Loucy (cell line): ENCODE measurements around the gene APMAP.

Source experiments
- H2AFZ ChIP-seq: fragments of 200-600 bp; sonication (generic); 2 replicates; pipeline ENCODE4 v1.6.0; 2016; ENCODE audit warnings: antibody characterized with exemption, mild to moderate bottlenecking, low read length, moderate library complexity
- H3F3A ChIP-seq: fragments of 200-600 bp; 2 replicates; pipeline ENCODE4 v1.6.0; 2016; ENCODE audit warnings: antibody characterized with exemption, low read depth, mild to moderate bottlenecking
- H3K27me3 ChIP-seq: fragments of 200-600 bp; sonication (generic); 2 replicates; pipeline ENCODE4 v1.6.1; 2014; ENCODE audit warnings: low read length, mild to moderate bottlenecking; ENCODE audit not compliant: insufficient read depth, poor library complexity, severe bottlenecking
- H3K36me3 ChIP-seq: fragments of 200-600 bp; sonication (generic); 2 replicates; pipeline ENCODE4 v1.6.1; 2016; ENCODE audit warnings: low read length; ENCODE audit not compliant: insufficient read depth
- H3K4me1 ChIP-seq: fragments of 200-600 bp; sonication (generic); 2 replicates; pipeline ENCODE4 v1.5.1; 2014; ENCODE audit warnings: low read length, mild to moderate bottlenecking; ENCODE audit not compliant: insufficient read depth, poor library complexity, severe bottlenecking
- H3K4me2 ChIP-seq: fragments of 200-600 bp; sonication (generic); 2 replicates; pipeline ENCODE4 v1.6.0; 2014; ENCODE audit warnings: antibody characterized with exemption, low read length, low read depth, mild to moderate bottlenecking; ENCODE audit not compliant: poor library complexity, severe bottlenecking
- H3K4me3 ChIP-seq: fragments of 200-600 bp; sonication (generic); 2 replicates; pipeline ENCODE4 v1.5.1; 2014; ENCODE audit warnings: low read length, mild to moderate bottlenecking, mixed read lengths; ENCODE audit not compliant: poor library complexity, severe bottlenecking
- H3K79me2 ChIP-seq: fragments of 200-600 bp; sonication (generic); 2 replicates; pipeline ENCODE4 v1.6.1; 2014; ENCODE audit warnings: low read length; ENCODE audit not compliant: insufficient read depth
- H3K9ac ChIP-seq: fragments of 200-600 bp; sonication (generic); 2 replicates; pipeline ENCODE4 v1.6.0; 2014; ENCODE audit warnings: mild to moderate bottlenecking, low read depth, low read length, moderate library complexity; ENCODE audit not compliant: poor library complexity, severe bottlenecking
- H3K9me2 ChIP-seq: fragments of 200-600 bp; sonication (generic); replicated peaks from 2 replicates; pipeline ENCODE4 v1.6.1; 2016; ENCODE audit warnings: low read depth, low read length, mixed read lengths
- H3K9me3 ChIP-seq: fragments of 200-600 bp; sonication (generic); 2 replicates; pipeline ENCODE4 v1.6.1; 2014; ENCODE audit warnings: mild to moderate bottlenecking, antibody characterized with exemption, low read length, low read depth; ENCODE audit not compliant: insufficient read depth
- H4K20me1 ChIP-seq: fragments of 200-600 bp; sonication (generic); 2 replicates; pipeline ENCODE4 v1.6.0; 2014; ENCODE audit warnings: antibody characterized with exemption, low read length, mild to moderate bottlenecking; ENCODE audit not compliant: insufficient read depth, poor library complexity, severe bottlenecking
- CTCF ChIP-seq: fragments of 200-600 bp; sonication (generic); conservative IDR thresholded peaks from 2 replicates; pipeline ENCODE4 v1.5.1; 2014; ENCODE audit warnings: mild to moderate bottlenecking, antibody characterized with exemption, low read length
- EZH2phosphoT487 ChIP-seq: fragments of 200-600 bp; IDR thresholded peaks from 2 replicates; pipeline ENCODE4 v1.6.1; 2018; ENCODE audit warnings: antibody characterized with exemption, mild to moderate bottlenecking, moderate library complexity, borderline replicate concordance

The APMAP gene

GRCh38 chr20:24918579-24919566, 73.7 kb downstream of the APMAP start:
- H2AFZ ChIP-seq: no peak overlapping the region
- no peaks in the 10 kb centered on the region for H3F3A ChIP-seq
- H3K79me2 ChIP-seq: no peaks in the 10 kb centered on the region
- H3K4me3 ChIP-seq: no peak overlapping the region
- H3K9me3 ChIP-seq: no peaks in the 10 kb centered on the region
- H3K27me3 ChIP-seq: no peaks in the 10 kb centered on the region
- no peak overlapping the region for H3K9ac ChIP-seq
- no peaks in the 10 kb centered on the region for H3K4me1 ChIP-seq
- H3K9me2 ChIP-seq: no peaks in the 10 kb centered on the region
- TF ChIP-seq CTCF: no peak; the same call in 1 of the 2 replicates
- TF ChIP-seq EZH2phosphoT487: no peak
- no peaks in the 10 kb centered on the region for H4K20me1 ChIP-seq
- H3K36me3 ChIP-seq: no peaks in the 10 kb centered on the region
- H3K4me2 ChIP-seq: no peak overlapping the region

GRCh38 chr20:24917797-24918578, 74.6 kb downstream of the APMAP start:
- no peak overlapping the region for H3K9ac ChIP-seq

GRCh38 chr20:24917056-24917455, 75.5 kb downstream of the APMAP start:
- no peak overlapping the region for H3K4me2 ChIP-seq
- no peaks in the 10 kb centered on the region for H3K27me3 ChIP-seq
- H3K9me3 ChIP-seq: no peaks in the 10 kb centered on the region
- H3K79me2 ChIP-seq: no peaks in the 10 kb centered on the region
- H3K36me3 ChIP-seq: no peaks in the 10 kb centered on the region
- no peaks in the 10 kb centered on the region for H3F3A ChIP-seq
- no peaks in the 10 kb centered on the region for H3K9me2 ChIP-seq
- no peaks in the 10 kb centered on the region for H3K4me1 ChIP-seq
- H2AFZ ChIP-seq: no peak overlapping the region
- H4K20me1 ChIP-seq: no peaks in the 10 kb centered on the region
- no peak for TF ChIP-seq CTCF
- TF ChIP-seq EZH2phosphoT487: no peak
- no peak overlapping the region for H3K4me3 ChIP-seq
- H3K9ac ChIP-seq: no peak overlapping the region

More at GRCh38 chr20:24917797-24918578, 74.6 kb downstream of the APMAP start:
- Histone ChIP-seq H4K20me1 (no peaks in the 10 kb centered on the region), H3K4me1 (no peaks in the 10 kb centered on the region), H3F3A (no peaks in the 10 kb centered on the region), H3K4me3 (no peak overlapping the region), H3K9me3 (no peaks in the 10 kb centered on the region), H3K36me3 (no peaks in the 10 kb centered on the region), H3K9me2 (no peaks in the 10 kb centered on the region), H2AFZ (no peak overlapping the region), H3K4me2 (no peak overlapping the region), H3K27me3 (no peaks in the 10 kb centered on the region), H3K79me2 (no peaks in the 10 kb centered on the region)
- TF ChIP-seq EZH2phosphoT487 (no peak), CTCF (peak; percentile 88)
